Peyer's patch (tissue), 4 donors: Measurements from ENCODE around the gene LRP10.

Source experiments
- POLR2A ChIP-seq, 2 donors: fragments of 450-650 bp; IDR thresholded peaks; one replicate each; pipeline ENCODE4 v1.5.1; 2017; ENCODE audit warnings: antibody characterized with exemption in 2 of 2, mild to moderate bottlenecking in 2 of 2, moderate library complexity in 2 of 2
- TF ChIP-seq, protein P1 (sequence below), 6 experiments: fragments of 450-650 bp in 4 of 6; fragments of 200-600 bp in 2 of 6; sonication (generic) in 1 of 6; IDR thresholded peaks; one replicate each; pipeline ENCODE4 v1.5.1; 2017 to 2019; ENCODE audit warnings: antibody characterized with exemption in 6 of 6, mild to moderate bottlenecking in 3 of 6, moderate library complexity in 1 of 6

DNA sequence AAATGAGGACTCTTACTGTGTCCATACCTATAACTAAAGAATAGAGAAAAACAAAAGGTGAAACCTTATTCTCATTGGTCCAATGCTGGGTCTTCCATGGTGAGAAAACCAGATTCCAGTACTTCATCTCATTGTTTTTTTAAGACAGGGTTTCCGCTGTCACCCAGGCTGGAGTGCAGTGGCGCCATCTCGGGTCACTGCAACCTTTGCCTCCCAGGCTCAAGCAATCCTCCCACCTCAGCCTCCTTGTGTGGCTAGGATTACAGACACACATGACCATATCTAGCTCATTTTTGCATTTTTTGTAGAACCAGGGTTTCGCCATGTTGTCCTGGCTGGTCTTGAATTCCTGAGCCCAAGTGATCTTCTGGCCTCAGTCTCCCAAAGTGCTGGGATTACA is 34.1 kb downstream of the LRP10 start:
- TF ChIP-seq, protein P1, sequence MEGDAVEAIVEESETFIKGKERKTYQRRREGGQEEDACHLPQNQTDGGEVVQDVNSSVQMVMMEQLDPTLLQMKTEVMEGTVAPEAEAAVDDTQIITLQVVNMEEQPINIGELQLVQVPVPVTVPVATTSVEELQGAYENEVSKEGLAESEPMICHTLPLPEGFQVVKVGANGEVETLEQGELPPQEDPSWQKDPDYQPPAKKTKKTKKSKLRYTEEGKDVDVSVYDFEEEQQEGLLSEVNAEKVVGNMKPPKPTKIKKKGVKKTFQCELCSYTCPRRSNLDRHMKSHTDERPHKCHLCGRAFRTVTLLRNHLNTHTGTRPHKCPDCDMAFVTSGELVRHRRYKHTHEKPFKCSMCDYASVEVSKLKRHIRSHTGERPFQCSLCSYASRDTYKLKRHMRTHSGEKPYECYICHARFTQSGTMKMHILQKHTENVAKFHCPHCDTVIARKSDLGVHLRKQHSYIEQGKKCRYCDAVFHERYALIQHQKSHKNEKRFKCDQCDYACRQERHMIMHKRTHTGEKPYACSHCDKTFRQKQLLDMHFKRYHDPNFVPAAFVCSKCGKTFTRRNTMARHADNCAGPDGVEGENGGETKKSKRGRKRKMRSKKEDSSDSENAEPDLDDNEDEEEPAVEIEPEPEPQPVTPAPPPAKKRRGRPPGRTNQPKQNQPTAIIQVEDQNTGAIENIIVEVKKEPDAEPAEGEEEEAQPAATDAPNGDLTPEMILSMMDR (IDR thresholded peaks at IDR 0.05), result no peak
- no peak for TF ChIP-seq POLR2A (IDR thresholded peaks at IDR 0.05)
